Heart right ventricle (tissue), 16 donors: ENCODE data around the gene ALPK1. TPM values are rescaled to one million over a fixed set of nuclear protein-coding genes. Genes with fewer than 3 reads are reported as not detected.

Source experiments
- ATAC-seq, 8 donors: fragments of 200-7000 bp; cut with Tn5 transposase; one replicate each; pipeline ENCODE4 v1.9.1; 2020; ENCODE audit warnings: mild to moderate bottlenecking in 8 of 8, moderate library complexity in 8 of 8, moderate number of reproducible peaks in 1 of 8
- DNase-seq, 2 donors: peaks; one replicate each; pipeline ENCODE4 v3.0.0-alpha.2; 2020
- H3K27ac ChIP-seq, 10 donors: fragments of 200-600 bp; sonication (generic) in 2 of 10; one replicate each; pipeline versions ENCODE4 v1.5.0 to v1.8.0; 2020 to 2022; ENCODE audit warnings: mild to moderate bottlenecking in 3 of 10
- H3K27me3 ChIP-seq, 7 donors: fragments of 200-600 bp; one replicate each; pipeline ENCODE4 v1.8.0; 2021 to 2022; ENCODE audit warnings: mild to moderate bottlenecking in 2 of 7
- H3K36me3 ChIP-seq, 9 donors: fragments of 200-600 bp; sonication (generic) in 1 of 9; one replicate each; pipeline versions ENCODE4 v1.5.0 to v1.8.0; 2020 to 2022; ENCODE audit warnings: mild to moderate bottlenecking in 2 of 9
- H3K4me1 ChIP-seq, 9 donors: fragments of 200-600 bp; sonication (generic) in 1 of 9; one replicate each; pipeline versions ENCODE4 v1.5.0 to v1.8.0; 2020 to 2022; ENCODE audit warnings: mild to moderate bottlenecking in 4 of 9
- H3K4me3 ChIP-seq, 10 donors: fragments of 200-600 bp; sonication (generic) in 2 of 10; one replicate each; pipeline versions ENCODE4 v1.5.0 to v1.8.0; 2020 to 2022; ENCODE audit warnings: mild to moderate bottlenecking in 7 of 10, moderate library complexity in 2 of 10
- H3K9me3 ChIP-seq, 11 donors: fragments of 200-600 bp in 10 of 11; sonication (generic) in 2 of 11; one replicate each; pipeline versions ENCODE4 v1.5.0 to v1.8.0; 2013 to 2022; ENCODE audit warnings: mild to moderate bottlenecking in 2 of 11, control low read depth in 1 of 11, moderate library complexity in 1 of 11
- WGBS, 2 donors: extraction: QIAGEN DNeasy Blood & Tissue Kit; methylation state at CpG; one replicate each; pipeline ENCODE4 v1.1.7; 2013; ENCODE audit warnings: inconsistent platforms in 1 of 2; 5-methylcytosine and 5-hydroxymethylcytosine counted together
- intact Hi-C, 10 donors: fragments of 100-400 bp; cut with DNase I; formaldehyde crosslinking; loops; one replicate each; pipeline versions ENCODE4 v1.11.1 to v1.14.2; 2022
- polyA plus RNA-seq, 2 donors: library from polyadenylated mRNA; stranded (reverse); fragments of 200-250 nt; gene quantifications; one replicate each; pipeline ENCODE4 v1.2.3, GENCODE V29; 2013
- total RNA-seq, 10 donors: library from RNA; stranded (reverse); fragmentation: NEBNext Ultra II Directional in 3 of 10; extraction: Animal tissue kit (Norgen Biotek cat#: 25700) in 3 of 10; gene quantifications; one replicate each; pipeline versions ENCODE4 v1.2.1 to v1.2.4, GENCODE V29; 2021 to 2023
- TF ChIP-seq, protein P1 (sequence below), 9 donors: fragments of 200-600 bp; sonication (generic) in 2 of 9; IDR thresholded peaks; one replicate each; pipeline versions ENCODE4 v1.5.0 to v1.8.0; 2021 to 2022; ENCODE audit warnings: antibody characterized with exemption in 9 of 9, mild to moderate bottlenecking in 5 of 9, moderate library complexity in 1 of 9
- donor health status: Arrhythmogenic right ventricular cardiomyopathy.
- donor health status: ischemic (EF 13 %, LVEDD 7.1; RV severe dilation, severe dysfunction).
- donor health status: healthy with polysubstance abuse.
- donor health status: DM: no; HTN: yes; CAD: no.
- donor health status: DM: no; HTN: no; CAD: no.
- donor health status: ischemic (EF 25% LVEDD 6.9; RV normal size, moderate dysfunction).
- donor health status: ischemic (EF 25% LVEDD 5.7; RV mildly dilated, moderate dysfunction).
- donor health status: healthy.
- donor health status: DM: yes; HTN: yes; CAD: no.
- donor health status: Ischemic cardiomyopathy.
- donor health status: ischemic (EF 35%, LVEDD 5.7; RV mildly dilated, moderate dysfunction).
- donor health status: nonischemic (EF 11% LVEDD 7.7; RV severe dilation, severe dysfunction).
- donor health status: DM: yes; HTN: yes; CAD: no.
- donor health status: PGD.
- donor health status: ischemic (EF 29% LVEDD 5.4; RV normal size, mild dysfunction).
- donor health status: nonischemic (EF 23%, LVEDD 6.1; RV moderate dilation, normal function).

Gene ALPK1
- total and polyA plus RNA-seq, 12 donors: 1.1 to 11.0 (median 4.4) TPM

DNA sequence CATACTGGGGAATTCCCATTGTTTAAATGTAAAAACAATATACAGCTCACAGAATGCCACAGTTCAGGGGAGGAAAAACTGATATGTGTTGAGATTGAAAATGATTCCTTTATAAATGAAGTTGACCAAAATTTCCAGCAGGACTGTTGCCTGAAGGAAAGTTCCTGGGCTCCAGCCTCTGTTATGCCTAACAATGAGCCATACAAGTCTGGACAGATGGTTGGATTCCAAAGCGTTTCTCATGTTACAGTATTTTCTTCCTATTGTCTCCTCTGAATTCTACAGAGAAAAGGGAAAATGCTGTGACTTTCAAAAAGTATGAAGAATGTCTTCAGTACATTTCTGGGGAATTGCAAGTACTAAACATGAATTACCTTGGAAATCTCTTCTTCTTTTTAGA is 73.3 kb downstream of the ALPK1 start:
- no peak for ATAC-seq
- Histone ChIP-seq H3K4me3 (no peak overlapping the region), H3K27ac (no peak overlapping the region), H3K9me3 (peaks cover 0 to 45% (median 6%) of the 10 kb centered on the region in 11 donors), H3K36me3 (no peaks in the 10 kb centered on the region), H3K4me1 (no peaks in the 10 kb centered on the region), H3K27me3 (no peaks in the 10 kb centered on the region)
- intact Hi-C loops: no loop called here
- 63 to 83% methylated on average over 1 of the region's 1 CpG for WGBS, 2 donors
- no peak for DNase-seq
- TF ChIP-seq, protein P1, sequence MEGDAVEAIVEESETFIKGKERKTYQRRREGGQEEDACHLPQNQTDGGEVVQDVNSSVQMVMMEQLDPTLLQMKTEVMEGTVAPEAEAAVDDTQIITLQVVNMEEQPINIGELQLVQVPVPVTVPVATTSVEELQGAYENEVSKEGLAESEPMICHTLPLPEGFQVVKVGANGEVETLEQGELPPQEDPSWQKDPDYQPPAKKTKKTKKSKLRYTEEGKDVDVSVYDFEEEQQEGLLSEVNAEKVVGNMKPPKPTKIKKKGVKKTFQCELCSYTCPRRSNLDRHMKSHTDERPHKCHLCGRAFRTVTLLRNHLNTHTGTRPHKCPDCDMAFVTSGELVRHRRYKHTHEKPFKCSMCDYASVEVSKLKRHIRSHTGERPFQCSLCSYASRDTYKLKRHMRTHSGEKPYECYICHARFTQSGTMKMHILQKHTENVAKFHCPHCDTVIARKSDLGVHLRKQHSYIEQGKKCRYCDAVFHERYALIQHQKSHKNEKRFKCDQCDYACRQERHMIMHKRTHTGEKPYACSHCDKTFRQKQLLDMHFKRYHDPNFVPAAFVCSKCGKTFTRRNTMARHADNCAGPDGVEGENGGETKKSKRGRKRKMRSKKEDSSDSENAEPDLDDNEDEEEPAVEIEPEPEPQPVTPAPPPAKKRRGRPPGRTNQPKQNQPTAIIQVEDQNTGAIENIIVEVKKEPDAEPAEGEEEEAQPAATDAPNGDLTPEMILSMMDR (IDR thresholded peaks at IDR 0.05): no peak

- H3K36me3 ChIP-seq: no peaks in the 10 kb centered on the region
- no peaks in the 10 kb centered on the region for H3K4me1 ChIP-seq
- no peak for ATAC-seq
- no peak overlapping the region for H3K4me3 ChIP-seq
- no peak overlapping the region for H3K27ac ChIP-seq
- intact Hi-C loops: no loop called here
- DNase-seq: no peak
- WGBS, 2 donors: 89 to 94% methylated on average over 3 of the region's 3 CpGs
- TF ChIP-seq, protein P1 (IDR thresholded peaks at IDR 0.05): no peak
- H3K27me3 ChIP-seq: no peaks in the 10 kb centered on the region
- peaks cover 0 to 37% (median 3%) of the 10 kb centered on the region in 11 donors for H3K9me3 ChIP-seq
Observed at GRCh38 chr4:112371361-112371760, 74.2 kb downstream of the ALPK1 start.

GRCh38 chr4:112374850-112375249 is 77.7 kb downstream of the ALPK1 start:
- no peak overlapping the region for H3K4me3 ChIP-seq
- intact Hi-C loops: no loop called here
- peaks cover 0 to 3% (median 0%) of the 10 kb centered on the region in 7 donors for H3K27me3 ChIP-seq
- TF ChIP-seq, protein P1 (IDR thresholded peaks at IDR 0.05): no peak
- H3K9me3 ChIP-seq: peaks cover 0 to 12% (median 0%) of the 10 kb centered on the region in 11 donors
- ATAC-seq (no peak), DNase-seq (no peak)
- H3K36me3 ChIP-seq: peaks cover 0 to 26% (median 4%) of the 10 kb centered on the region in 9 donors
- whole genome bisulfite sequencing, 2 donors: 87 to 92% methylated on average over 2 of the region's 2 CpGs
- H3K4me1 ChIP-seq: peaks cover 0 to 5% (median 0%) of the 10 kb centered on the region in 9 donors
- H3K27ac ChIP-seq: no peak overlapping the region

- no peak for DNase-seq
- peaks cover 0 to 3% (median 0%) of the 10 kb centered on the region in 7 donors for H3K27me3 ChIP-seq
- peaks cover 0 to 12% (median 0%) of the 10 kb centered on the region in 11 donors for H3K9me3 ChIP-seq
- peaks cover 0 to 5% (median 0%) of the 10 kb centered on the region in 9 donors for H3K4me1 ChIP-seq
- WGBS, 2 donors: 67% methylated on average over 6 of the region's 6 CpGs
- no peak overlapping the region for H3K27ac ChIP-seq
- ATAC-seq: no peak
- H3K4me3 ChIP-seq: no peak overlapping the region
- intact Hi-C loops: no loop called here
- TF ChIP-seq, protein P1 (IDR thresholded peaks at IDR 0.05): no peak
- peaks cover 0 to 41% (median 4%) of the 10 kb centered on the region in 9 donors for H3K36me3 ChIP-seq
Observed at GRCh38 chr4:112377171-112377570, 80.0 kb downstream of the ALPK1 start.
